DMS79 treated with DMSO at 0.1 percent for 48 hours (cell line): Measurements from ENCODE around the gene KRTAP29-1.
"Not testable (repeated sequence)": the region's sequence is repeated elsewhere in the genome, so short reads cannot be mapped to it uniquely, and the experiment has no call there.

ENCODE experiments used
- DNase-seq: peaks from one replicate; lab custom pipeline; 2025; lab: John Stamatoyannopoulos, UW

Gene KRTAP29-1

GRCh38 chr17:41298458-41299135 is 4.1 kb downstream of the KRTAP29-1 start:
- no peak for DNase-seq

GRCh38 chr17:41296846-41297245 is 5.8 kb downstream of the KRTAP29-1 start:
- DNase-seq: no peak

- no peak for DNase-seq
Observed at GRCh38 chr17:41294016-41294415, 8.6 kb downstream of the KRTAP29-1 start.

GRCh38 chr17:41287050-41287449 is 15.6 kb downstream of the KRTAP29-1 start:
- DNase-seq: no peak

GRCh38 chr17:41284546-41284945 is 18.1 kb downstream of the KRTAP29-1 start:
- DNase-seq: no peak

GRCh38 chr17:41284043-41284442 is 18.6 kb downstream of the KRTAP29-1 start:
- DNase-seq: no peak

GRCh38 chr17:41278176-41278955 is 24.3 kb downstream of the KRTAP29-1 start:
- DNase-seq: no peak

- not testable (repeated sequence) for DNase-seq
Observed at GRCh38 chr17:41275648-41276190, 26.9 kb downstream of the KRTAP29-1 start, which contains the start of gene KRTAP9-7. Gene KRTAP9-7 (plus strand): TSS chr17:41275698. CDS start chr17:41275698, 0 bp downstream.

- no peak for DNase-seq
Observed at GRCh38 chr17:41271858-41272257, 30.8 kb downstream of the KRTAP29-1 start.

- DNase-seq: not testable (repeated sequence)
Observed at GRCh38 chr17:41271323-41271722, 31.3 kb downstream of the KRTAP29-1 start.

- DNase-seq: no peak
Observed at GRCh38 chr17:41267711-41268110, 34.9 kb downstream of the KRTAP29-1 start.

GRCh38 chr17:41265078-41265477 is 37.6 kb downstream of the KRTAP29-1 start, which contains the start of gene KRTAP9-6:
Gene KRTAP9-6 (plus strand): TSS chr17:41265378. CDS start chr17:41265378, 0 bp downstream.
- no peak for DNase-seq

GRCh38 chr17:41264599-41264998 is 38.1 kb downstream of the KRTAP29-1 start:
- DNase-seq: no peak

GRCh38 chr17:41263212-41263611 is 39.4 kb downstream of the KRTAP29-1 start:
- no peak for DNase-seq

GRCh38 chr17:41258406-41258805 is 44.2 kb downstream of the KRTAP29-1 start:
- DNase-seq: no peak

- DNase-seq: no peak
Observed at GRCh38 chr17:41256291-41256685, 46.4 kb downstream of the KRTAP29-1 start.

- not testable (repeated sequence) for DNase-seq
Observed at GRCh38 chr17:41255381-41256290, 47.0 kb downstream of the KRTAP29-1 start, which contains the start of gene KRTAP9-9. Gene KRTAP9-9 (plus strand): TSS chr17:41255384.

- no peak for DNase-seq
Observed at GRCh38 chr17:41254861-41255260, 47.8 kb downstream of the KRTAP29-1 start.
